T-helper 2 cell treated with Interferon-gamma antibody and Interleukin-4, amounts not matched to agents 100 ng/mL and 5 ng/mL, for 36 hours (primary cell): ENCODE results near the gene KCND1. TPM values are rescaled to one million over a fixed set of nuclear protein-coding genes. Genes with fewer than 3 reads are reported as not detected.
"Not testable (repeated sequence)": the region's sequence is repeated elsewhere in the genome, so short reads cannot be mapped to it uniquely, and the experiment has no call there.

Experiments used
- intact Hi-C: fragments of 100-400 bp; cut with micrococcal nuclease; formaldehyde crosslinking; loops from one replicate; pipeline ENCODE4 v1.15.1; 2023
- total RNA-seq: library from RNA; stranded (reverse); gene quantifications from 2 replicates; pipeline ENCODE4 v1.2.3, GENCODE V29; 2022

KCND1 gene
- 3.4 and 4.0 TPM in 2 replicates for total RNA-seq

DNA sequence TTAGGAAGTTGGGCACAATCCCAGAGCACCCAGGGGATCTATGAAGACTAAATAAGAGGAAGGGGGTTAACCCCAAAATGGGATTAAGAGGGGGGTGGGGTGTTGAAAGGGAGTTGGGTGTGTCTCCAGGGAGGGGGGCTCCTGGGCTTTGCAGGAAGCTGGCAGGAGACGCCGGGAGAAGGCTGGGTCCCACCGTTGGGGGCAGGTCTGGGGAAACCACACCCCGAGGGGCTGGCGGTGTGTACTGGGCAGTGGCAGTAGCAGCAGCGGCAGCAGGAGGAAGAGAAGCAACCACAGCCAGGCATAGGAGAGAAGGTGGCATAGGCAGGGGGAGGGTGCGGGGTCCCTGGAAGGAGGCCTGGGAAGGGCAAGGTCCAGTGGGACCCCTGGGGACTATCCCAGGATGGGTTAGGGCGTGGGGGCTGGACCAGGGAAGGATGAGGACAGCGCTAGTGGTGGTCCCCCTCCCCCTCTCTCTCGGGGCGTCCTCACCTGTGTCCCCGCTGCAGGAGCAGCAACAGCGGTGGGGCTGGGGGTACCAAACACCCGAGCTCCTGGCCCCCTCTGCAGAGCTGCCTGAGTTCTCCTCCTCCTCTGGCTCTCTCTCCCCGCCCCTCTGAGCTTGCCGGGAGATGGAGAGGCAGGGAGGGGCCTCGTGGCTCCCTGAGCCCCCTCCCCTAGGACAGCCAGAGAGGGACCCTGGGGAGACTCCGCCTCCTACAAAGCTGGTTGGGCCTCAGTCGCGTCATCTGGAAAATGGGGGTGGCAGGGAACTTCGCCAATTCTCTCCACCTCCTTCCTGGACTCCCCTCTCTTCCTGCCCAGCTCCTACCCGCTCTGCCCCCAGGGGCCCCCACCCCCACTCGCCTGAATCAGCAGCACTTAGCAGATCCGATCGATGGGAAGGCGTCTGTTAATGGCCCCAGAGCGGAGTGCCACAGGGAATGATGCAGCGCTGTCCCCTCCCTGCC, at the start of gene KCND1:
Gene KCND1 (minus strand): TSS at position 596 of the 971 bp plus-strand sequence. CDS start 1,573 bp downstream, outside the sequence.
- intact Hi-C loops = loop anchor here (2.0 kb wide), 1 partner anchor 71 kb away; the partner anchor contains the start of gene TFE3

DNA sequence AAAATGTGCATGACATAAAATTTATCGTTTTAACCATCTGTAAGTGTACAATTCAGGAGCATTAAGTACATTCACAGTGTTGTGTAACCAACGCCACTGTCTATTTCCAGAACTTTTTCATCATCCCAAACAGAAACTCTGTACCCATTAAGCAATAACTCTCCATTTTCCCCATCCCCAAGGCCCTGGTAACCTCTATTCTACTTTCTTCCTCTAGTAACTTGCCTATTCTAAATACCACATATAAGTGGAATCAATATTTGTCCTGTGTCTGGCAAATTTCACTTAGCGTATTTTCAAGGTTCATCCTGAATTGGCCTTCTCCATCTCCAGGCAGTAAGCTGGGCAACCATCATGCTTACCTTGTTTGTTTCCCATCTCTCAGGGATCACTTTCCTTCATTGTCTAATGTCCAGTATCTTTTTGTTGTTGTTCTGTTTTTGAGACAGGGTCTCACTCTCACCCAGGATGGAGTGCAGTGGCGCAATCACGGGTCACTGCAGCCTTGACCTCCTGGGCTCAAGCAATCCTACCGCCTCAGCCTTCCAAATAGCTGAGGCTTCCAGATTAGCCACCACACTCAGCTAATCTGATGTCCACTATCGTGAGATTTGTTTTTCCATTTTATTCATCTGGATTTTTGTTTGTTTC, 48.1 kb upstream of the KCND1 start:
- intact Hi-C loops = no loop called here

DNA sequence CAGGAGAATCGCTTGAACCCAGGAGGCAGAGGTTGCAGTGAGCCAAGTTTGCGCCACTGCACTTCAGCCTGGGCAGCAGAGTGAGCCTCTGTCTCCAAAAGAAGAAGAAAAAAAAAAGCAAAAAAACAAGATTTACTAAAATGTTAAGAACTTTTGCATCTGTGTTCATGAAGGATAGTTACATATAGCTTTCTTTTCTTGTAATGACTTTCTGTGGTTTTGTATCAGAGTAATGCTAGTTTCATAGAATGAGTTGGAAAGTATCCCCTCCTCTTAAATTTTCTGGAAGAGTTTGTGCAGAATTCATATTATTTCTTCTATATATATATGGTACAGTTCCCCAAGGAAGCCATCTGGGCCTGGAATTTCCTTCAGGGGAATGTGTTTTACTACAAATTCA, 47.4 kb upstream of the KCND1 start:
- intact Hi-C loops = no loop called here

GRCh38 chrX:49003696-49004095, 32.1 kb upstream of the KCND1 start:
- intact Hi-C loops = loop anchor here (5.0 kb wide), 1 partner anchor 86 kb away; the partner anchor contains the start of gene PIM2

- intact Hi-C loops = loop anchor here (1.0 to 5.0 kb wide), 3 partner anchors 41 to 85 kb away; partner anchors contain the start of genes PIM2 and TFE3
Measured at GRCh38 chrX:49002091-49002935, 30.7 kb upstream of the KCND1 start, which contains the start of gene GRIPAP1. Gene GRIPAP1, minus strand, starts transcription at chrX:49002264. Its CDS starts 35 bp downstream, at chrX:49002229.

DNA sequence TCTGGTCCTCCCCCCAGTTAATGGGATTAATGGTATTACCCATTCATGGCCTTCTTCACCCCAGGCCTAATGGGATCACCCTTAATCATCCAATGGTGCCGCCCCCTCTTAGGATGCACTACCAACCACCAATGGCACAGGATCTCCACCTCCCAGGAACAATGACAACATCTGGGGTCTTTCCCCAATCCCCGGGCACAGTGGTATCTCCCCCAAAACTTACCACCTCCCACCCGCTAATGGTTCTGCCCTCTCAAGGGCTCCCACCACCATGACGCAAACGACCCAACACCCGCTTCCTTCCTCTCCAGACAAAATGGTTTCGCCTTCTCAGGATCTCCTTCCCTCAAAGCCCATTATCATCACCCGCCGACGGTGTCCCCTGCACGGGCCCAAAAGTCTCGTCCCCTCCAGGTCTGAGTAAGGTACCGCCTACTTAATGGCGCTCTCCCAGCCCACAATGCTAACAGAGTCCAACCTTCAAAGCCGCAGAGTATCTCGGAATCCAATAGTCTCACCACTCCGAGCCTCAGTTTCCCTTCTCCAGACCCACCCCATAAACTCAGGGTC, 30.0 kb upstream of the KCND1 start:
- intact Hi-C loops = loop anchor here (1.0 to 5.0 kb wide), 3 partner anchors 42 to 84 kb away; partner anchors contain the start of genes PIM2 and TFE3

DNA sequence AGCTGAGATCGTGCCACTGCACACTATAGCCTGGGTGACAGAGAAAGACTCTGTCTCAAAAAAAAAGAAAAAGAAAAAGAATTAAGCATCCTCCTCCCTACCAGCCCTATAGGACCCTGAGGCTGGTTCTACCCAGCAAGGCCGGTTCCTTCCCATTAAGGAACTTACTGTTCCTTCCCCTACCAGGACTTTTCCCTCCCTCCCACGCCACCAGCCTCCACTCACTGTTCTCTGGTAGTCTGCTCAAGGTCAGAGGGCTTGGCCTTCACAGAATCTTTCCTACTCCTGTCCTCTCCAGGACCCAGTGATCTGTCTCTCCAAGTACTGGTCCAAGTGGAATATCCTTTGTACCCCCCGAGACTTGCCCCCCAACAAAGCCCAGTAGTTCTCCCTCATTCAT, 29.0 kb upstream of the KCND1 start:
- intact Hi-C loops = loop anchor here (5.0 kb wide), 1 partner anchor 83 kb away; the partner anchor contains the start of gene PIM2

GRCh38 chrX:48999030-48999429, 27.4 kb upstream of the KCND1 start:
- intact Hi-C loops = no loop called here

GRCh38 chrX:48998391-48998790, 26.7 kb upstream of the KCND1 start:
- intact Hi-C loops = no loop called here

GRCh38 chrX:48997865-48998264, 26.2 kb upstream of the KCND1 start:
- intact Hi-C loops = no loop called here

- intact Hi-C loops = no loop called here
Measured at GRCh38 chrX:48997455-48997854, 25.8 kb upstream of the KCND1 start.

- intact Hi-C loops = no loop called here
Measured at GRCh38 chrX:48996969-48997368, 25.3 kb upstream of the KCND1 start.

DNA sequence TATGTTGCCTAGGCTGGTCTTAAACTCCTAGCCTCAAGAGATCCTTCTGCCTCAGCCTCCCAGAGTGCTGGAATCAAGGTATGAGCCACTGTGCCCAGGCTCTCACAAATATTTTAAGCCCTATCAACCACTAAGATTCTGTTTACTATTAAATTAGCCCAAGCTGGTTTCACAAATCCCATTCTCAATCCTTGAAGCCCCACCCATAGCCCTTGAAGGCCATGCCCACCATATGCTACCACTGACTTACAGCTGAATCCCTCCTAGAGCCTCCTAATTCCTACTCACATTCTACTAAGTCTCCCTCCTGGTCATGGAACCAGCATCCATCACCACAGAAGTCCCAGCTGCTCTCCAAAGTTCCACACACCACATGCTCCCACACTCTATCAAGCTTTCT, 20.7 kb upstream of the KCND1 start:
- intact Hi-C loops = no loop called here

GRCh38 chrX:48989483-48989882, 17.8 kb upstream of the KCND1 start:
- intact Hi-C loops = no loop called here

- intact Hi-C loops = no loop called here
Measured at GRCh38 chrX:48983896-48984295, 12.3 kb upstream of the KCND1 start.

DNA sequence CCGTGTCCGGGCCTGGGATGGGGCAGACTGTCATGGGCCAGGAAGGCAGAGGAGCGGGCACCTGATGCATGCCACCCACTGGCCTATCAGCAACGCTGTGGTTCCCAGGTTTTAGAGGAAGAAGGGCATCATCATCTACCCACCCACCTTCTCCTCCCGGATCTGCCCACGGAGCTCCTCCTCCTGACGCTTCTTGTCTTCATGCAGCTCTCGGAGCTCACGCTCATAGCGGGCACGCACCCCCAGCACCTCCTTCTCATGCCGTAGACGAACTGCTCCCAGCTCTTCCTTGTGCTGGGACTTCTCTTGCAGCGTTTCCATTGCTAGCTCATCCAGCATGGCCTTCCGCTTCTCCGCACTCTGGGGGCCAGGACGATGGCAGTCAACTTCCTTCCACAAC, 11.4 kb upstream of the KCND1 start:
- intact Hi-C loops = no loop called here

DNA sequence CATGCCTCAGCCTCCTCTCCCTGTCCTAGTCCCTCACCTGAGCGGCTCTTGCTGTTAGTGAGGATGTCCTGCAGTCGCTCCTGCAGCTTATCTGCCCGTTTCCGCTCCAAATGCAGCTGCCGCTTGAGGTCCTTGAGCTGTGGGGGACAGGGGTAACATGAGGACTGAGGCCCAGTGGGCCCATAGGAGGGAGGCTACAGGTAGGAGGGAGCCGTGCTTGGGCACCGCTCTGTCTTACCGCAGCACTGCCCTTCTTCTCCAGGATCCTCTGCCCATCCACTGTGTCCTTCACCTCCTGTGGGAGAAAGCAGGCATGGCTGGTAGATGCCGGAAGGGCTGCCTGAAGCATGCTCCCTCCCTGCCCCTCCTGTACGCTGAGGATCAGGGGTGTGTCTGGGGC, 9.5 kb upstream of the KCND1 start:
- intact Hi-C loops = no loop called here

- intact Hi-C loops = not testable (repeated sequence)
Measured at GRCh38 chrX:48980341-48980740, 8.7 kb upstream of the KCND1 start.

DNA sequence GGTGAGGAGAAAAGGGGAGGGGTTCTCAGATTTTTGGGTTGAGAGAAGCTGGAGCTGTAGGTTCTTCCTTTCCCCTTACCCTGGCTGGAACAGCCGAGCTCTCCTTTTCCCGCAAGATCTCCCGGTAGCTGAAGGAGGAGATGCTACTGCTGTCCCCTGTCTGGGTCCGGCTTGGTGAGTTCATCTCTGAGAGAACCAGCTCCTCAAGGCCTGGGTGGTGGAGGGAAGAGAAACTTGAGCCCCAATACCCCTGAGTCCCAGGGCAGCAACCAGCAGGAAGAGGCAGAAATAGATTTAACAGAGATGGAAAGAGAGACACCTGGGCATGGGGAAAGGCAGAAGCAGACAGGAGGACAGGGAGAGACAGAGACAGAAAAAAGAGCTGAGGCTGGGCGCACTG, 6.6 kb upstream of the KCND1 start:
- intact Hi-C loops = no loop called here

DNA sequence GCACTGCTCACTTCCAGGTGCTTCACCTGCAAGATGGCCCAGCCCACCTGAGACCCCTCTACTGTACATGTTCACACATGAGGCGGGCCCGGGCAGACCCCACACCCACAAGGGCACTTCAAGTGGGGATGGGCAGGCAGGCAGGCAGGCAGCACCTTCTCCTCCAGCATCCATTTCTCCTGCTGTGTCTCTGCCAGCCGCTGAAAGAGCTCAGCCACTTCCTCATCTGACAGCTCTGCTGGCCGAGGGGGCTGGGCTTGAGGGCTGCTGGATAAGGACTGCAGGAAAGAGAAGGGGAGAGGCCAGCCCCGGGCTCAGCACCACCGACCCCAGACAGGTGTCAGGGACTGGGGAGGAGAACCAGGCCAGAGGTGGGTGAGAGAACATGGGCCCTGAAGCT, 4.4 kb upstream of the KCND1 start:
- intact Hi-C loops = no loop called here

- intact Hi-C loops = no loop called here
Measured at GRCh38 chrX:48975541-48975940, 3.9 kb upstream of the KCND1 start.
